Activated CD8-positive, alpha-beta memory T cell treated with anti-CD3 and anti-CD28 coated beads for 36 hours (primary cell): ENCODE data around the gene DNAH10. TPM values are rescaled to one million over a fixed set of nuclear protein-coding genes. Genes with fewer than 3 reads are reported as not detected.

Source experiments
- CTCF ChIA-PET: fragments of 350-600 bp; sonication (Branson Sonifier 250); formaldehyde crosslinking; loops from one replicate; lab custom pipeline; 2021; ENCODE audit warnings: antibody characterized with exemption; lab: Charles Lee
- POLR2A ChIA-PET: fragments of 350-600 bp; sonication (Branson Sonifier 250); formaldehyde crosslinking; loops from one replicate; lab custom pipeline; 2021; ENCODE audit warnings: antibody characterized with exemption; lab: Charles Lee
- total RNA-seq, 2 experiments: library from RNA; stranded (reverse); gene quantifications; one replicate each; pipeline ENCODE4 v1.2.3, GENCODE V29; 2021

The DNAH10 gene
- total RNA-seq, 2 experiments from 2014 or later = 0.06 to 0.15 TPM

DNA sequence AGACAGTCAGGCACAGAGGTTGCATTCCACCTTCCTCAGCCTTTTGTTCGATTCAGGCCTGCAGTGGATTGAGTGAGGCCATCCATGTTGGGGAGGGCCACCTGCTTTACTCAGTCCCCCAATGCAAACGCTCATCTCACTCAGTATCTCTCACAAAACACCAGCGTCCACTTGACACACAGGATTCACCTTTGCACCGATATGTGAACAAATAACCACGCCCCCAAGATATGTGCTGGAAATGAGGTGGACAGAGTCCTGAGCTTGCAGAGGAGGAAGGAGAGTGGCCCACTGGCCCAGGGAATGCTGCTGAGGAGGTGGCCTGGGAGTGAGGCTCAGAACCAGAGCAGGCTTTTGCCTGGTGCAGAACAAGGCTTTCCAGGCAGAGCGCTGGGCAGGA lies 60.7 kb downstream of the DNAH10 start:
- POLR2A ChIA-PET = no interaction called here
- CTCF ChIA-PET = no interaction called here

DNA sequence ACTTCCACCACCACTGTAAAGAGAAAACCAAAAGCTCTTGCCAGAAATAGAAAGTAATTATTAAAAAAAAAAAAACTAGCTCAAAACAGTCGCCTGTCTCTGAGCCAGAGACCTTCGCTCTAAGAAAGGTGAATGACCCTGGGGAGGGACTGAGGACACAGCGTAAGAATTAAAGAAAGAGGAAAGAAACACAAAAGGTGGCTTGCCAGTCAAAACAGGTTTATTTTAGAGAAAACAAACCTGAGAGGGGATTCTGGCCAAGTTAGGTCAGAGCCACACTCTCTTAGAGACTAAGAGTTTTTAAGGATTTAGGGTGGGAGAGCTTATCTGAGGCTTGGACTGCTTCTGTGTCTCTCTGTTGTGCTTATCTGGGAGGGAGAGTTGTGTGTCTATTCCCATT lies 66.0 kb downstream of the DNAH10 start:
- ChIA-PET CTCF (interaction anchor here (0.6 kb wide), 1 partner anchor 245 kb away, joined by 3 read pairs; no protein-coding TSS in a partner anchor), POLR2A (no interaction called here)

DNA sequence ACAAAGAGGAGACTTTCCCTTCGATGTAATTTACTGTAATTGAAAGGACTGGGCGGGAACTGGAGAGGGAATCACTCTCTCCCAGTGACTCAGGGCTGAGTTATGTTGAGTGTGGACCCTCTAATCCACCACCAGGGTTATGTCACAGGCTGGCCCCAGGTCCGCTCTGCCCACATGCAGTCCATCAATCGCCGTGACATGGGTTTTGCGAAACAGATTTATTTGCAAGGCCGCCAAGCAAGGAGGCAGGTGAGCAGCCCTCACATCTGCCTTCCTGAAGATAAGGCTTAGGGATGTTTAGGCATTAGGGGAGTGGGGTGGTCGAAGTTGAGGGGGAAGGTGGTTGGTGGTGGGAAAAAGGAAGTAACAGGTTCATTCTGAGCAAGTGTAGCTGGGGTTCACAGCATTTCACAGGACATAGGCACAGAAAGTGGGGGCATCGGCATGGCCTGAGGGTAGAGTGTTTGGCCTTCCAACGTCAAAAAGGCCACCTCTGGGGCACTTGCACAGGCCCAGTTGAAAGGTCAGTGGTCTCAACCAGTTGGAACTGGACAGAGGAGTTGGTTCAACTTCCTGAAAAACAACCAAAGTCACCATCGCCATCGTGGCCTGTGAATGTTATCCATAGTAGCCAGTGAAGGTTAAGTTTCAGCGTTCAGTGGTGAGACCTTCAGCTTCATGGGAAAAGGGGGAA lies 66.9 kb downstream of the DNAH10 start:
- ChIA-PET POLR2A (no interaction called here), CTCF (no interaction called here)

- POLR2A ChIA-PET = no interaction called here
- CTCF ChIA-PET = no interaction called here
Observed at GRCh38 chr12:123829561-123829960, 67.5 kb downstream of the DNAH10 start.

DNA sequence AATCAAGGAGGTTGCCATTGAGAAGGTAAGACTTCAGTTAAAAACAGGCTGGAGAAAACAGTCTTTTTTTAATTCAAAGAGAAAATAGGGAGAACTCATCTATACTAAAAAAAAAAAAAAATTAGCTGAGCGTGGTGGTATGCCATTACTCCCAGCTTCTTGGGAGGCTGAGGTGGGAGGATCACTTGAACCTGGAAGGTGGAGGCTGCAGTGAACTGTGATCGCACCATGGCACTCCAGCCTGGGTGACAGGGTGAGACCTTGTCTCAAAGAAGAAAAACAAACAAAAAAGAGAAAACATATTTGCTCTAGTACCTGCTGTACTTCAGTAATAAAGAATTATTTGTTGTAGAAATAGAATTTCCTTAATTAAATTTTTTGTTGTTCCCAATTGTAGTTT lies 68.6 kb downstream of the DNAH10 start:
- ChIA-PET CTCF (no interaction called here), POLR2A (no interaction called here)

GRCh38 chr12:123832052-123832451 lies 70.0 kb downstream of the DNAH10 start:
- CTCF ChIA-PET = no interaction called here
- POLR2A ChIA-PET = no interaction called here

DNA sequence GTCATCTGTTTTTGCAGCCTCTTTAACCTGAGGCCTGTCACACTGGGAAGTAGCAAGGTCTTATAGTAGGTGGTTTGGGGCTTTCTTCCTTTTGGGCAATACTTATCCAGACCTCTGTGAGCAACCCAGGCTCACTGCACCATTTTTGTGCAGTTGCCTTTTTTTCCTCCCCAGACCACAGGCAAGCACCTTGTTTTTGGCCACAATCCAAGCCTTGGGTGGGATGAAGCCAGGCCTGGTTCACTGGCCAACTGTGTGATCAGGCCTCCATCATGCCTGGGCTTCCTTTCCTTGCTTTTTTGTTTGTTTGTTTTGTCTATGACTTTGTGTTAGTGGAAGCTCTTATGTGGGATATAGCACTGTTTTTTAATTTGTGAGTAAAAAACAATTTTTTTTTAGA lies 71.7 kb downstream of the DNAH10 start:
- ChIA-PET POLR2A (no interaction called here), CTCF (no interaction called here)

DNA sequence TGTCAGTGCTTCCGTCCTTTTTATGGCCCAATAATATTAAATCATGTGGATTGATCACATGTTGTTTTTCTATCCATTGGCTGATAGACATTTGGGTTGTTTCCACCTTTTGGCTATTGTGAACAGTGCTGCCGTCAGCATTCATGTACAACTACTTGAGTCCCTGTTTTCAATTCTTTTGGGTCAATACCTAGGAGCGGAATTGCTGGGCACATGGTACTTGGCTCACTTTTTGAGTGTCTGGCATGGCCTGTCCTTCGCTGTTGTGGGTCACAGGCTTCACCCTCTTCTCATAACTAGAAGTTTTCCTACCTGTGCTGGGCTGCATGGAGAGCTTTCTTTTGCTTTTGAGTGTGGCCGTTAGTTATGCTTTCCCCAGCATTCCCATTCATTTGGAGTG lies 72.7 kb downstream of the DNAH10 start:
- ChIA-PET CTCF (no interaction called here), POLR2A (no interaction called here)

- ChIA-PET POLR2A (no interaction called here), CTCF (interaction anchor here (1.1 kb wide), 1 partner anchor 24 kb away, joined by 3 read pairs; no protein-coding TSS in a partner anchor)
Observed at GRCh38 chr12:123836292-123836691, 74.2 kb downstream of the DNAH10 start.

DNA sequence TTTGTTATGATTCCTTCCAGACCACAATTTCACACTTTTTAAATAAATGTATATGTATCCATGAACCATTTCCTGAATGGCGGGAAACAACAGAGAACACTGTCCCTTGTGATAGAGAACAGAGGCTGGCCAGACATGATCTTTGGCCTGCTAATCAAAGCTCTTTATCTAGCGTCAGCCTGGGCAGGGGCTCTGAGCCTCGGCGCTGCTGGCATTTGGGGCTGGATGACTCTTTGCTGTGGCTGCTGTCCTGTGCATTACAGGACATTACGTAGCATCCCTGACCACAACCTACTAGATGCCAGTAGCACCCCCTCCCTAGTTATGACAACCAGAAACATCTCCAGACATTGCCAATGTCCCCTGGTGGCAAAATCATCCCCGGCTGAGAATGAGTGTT lies 77.7 kb downstream of the DNAH10 start:
- POLR2A ChIA-PET = no interaction called here
- CTCF ChIA-PET = no interaction called here

DNA sequence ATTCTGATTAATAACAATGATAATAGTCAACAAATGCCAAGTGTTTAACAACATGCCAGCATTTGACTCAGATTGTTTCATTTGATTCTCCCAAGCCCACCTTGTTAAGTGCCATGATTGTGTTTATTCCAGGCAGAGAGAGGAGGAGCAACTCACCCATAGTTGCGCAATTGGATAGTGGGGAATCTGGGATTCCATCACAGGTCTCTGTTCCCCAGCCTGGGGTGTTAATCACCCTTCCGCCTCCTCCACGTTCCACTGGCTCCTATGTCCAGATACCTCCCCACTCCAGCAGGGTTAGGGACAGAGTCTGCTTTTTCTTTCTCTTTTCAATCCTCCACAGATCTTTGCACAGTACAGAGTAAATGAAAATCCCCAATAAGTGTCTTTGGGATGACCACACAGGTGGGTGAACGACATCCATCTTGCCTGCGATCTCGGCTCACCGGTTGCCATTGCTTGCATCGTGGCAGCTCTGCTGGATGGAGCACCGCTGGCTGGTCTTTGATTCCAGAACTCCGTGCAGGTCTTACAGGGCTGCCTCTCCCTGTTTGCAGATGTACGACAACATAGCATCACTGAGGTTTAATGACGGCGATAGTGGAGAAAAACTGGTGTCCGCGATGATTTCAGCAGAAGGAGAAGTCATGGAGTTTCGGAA lies 78.8 kb downstream of the DNAH10 start:
- ChIA-PET CTCF (interaction anchor here (0.6 kb wide), 1 partner anchor 78 kb away, joined by 3 read pairs; no protein-coding TSS in a partner anchor), POLR2A (no interaction called here)

GRCh38 chr12:123843912-123844748 lies 82.0 kb downstream of the DNAH10 start:
- POLR2A ChIA-PET = no interaction called here
- CTCF ChIA-PET = no interaction called here

DNA sequence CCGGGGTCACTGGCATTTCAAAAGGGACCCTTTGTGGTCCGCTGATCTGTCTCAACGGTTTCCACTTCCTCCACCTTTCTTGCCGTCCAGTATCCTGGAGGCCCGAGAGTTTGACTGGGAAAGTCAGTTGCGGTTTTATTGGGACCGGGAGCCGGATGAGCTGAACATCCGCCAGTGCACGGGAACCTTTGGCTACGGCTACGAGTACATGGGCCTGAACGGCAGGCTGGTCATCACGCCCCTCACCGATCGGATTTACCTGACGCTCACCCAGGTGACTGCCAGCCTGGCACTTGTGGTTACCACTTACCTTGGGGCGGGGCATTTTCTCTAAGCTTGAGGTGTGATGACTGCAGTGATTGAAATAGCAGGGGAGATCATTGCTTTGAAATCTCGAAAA lies 83.8 kb downstream of the DNAH10 start:
- ChIA-PET POLR2A (no interaction called here), CTCF (interaction anchor here (1.2 kb wide), 1 partner anchor 39 kb away, joined by 3 read pairs; no protein-coding TSS in a partner anchor)

- ChIA-PET CTCF (interaction anchor here (1.2 kb wide), 1 partner anchor 40 kb away, joined by 3 read pairs; no protein-coding TSS in a partner anchor), POLR2A (no interaction called here)
Observed at GRCh38 chr12:123846340-123846739, 84.2 kb downstream of the DNAH10 start.

GRCh38 chr12:123847019-123847418 lies 84.9 kb downstream of the DNAH10 start:
- CTCF ChIA-PET = no interaction called here
- POLR2A ChIA-PET = no interaction called here

DNA sequence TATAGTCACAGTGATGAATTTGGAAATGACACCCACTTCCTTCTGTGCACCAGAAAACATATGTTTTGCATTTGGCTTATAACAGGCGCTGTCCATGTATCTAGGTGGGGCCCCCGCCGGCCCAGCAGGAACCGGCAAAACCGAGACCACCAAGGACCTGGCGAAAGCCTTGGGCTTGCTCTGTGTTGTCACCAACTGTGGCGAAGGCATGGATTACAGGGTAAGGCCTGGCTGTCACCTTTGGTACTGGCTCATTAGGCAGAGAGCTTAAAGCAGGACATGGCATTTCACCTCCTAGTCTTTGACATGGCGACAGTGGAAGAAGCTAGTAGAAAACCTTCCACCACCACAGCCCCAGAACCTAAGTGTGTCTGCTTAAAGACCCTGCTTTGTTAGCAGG lies 85.8 kb downstream of the DNAH10 start:
- ChIA-PET CTCF (no interaction called here), POLR2A (no interaction called here)

DNA sequence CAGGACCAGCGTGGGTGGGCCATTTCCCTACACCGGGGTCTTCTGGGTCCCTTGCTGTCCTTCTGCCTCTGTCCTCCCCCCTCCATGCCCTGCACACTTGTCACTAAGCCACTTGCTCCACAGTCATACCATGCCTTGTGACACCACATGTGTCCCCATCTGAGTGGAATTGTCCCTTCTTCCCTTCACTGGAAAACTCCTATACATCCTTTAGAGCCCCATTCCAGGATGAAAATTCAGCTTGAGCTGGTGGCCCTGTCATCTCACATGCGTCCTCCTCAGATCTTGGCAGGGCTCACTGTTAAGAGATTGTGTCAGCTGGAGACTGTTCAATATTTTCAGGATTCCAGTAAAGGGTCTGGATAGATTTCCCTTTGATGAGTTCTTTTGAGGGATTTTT lies 87.4 kb downstream of the DNAH10 start:
- POLR2A ChIA-PET = no interaction called here
- CTCF ChIA-PET = no interaction called here

GRCh38 chr12:123850246-123851134 lies 88.4 kb downstream of the DNAH10 start:
- ChIA-PET POLR2A (no interaction called here), CTCF (interaction anchor here (0.9 kb wide), 1 partner anchor 175 kb away, joined by 3 read pairs; no protein-coding TSS in a partner anchor)
